GM12878 (cell line): ENCODE results near the gene AGPAT2. TPM values are rescaled to one million over a fixed set of nuclear protein-coding genes. Genes with fewer than 3 reads are reported as not detected.

Source experiments
- ATAC-seq: fragments of 200-7000 bp; cut with Tn5 transposase; 3 replicates; pipeline ENCODE4 v1.9.1; 2020; ENCODE audit warnings: mild to moderate bottlenecking, moderate library complexity
- BruUV-seq: library from RNA; stranded (reverse); fragments of 400-500 nt; replicated peaks from 2 replicates; lab custom pipeline; 2021; lab: Mats Ljungman, UMichigan
- CTCF ChIA-PET: fragments of 300-600 bp; sonication (Branson Sonifier 250); formaldehyde crosslinking; extraction: SDS; loops from one replicate; lab custom pipeline; 2021; ENCODE audit warnings: inconsistent platforms; lab: Yijun Ruan, JAX
- POLR2A ChIA-PET: fragments of 350-600 bp; formaldehyde crosslinking; extraction: SDS; loops from one replicate; lab custom pipeline; 2021; ENCODE audit warnings: inconsistent platforms; lab: Charles Lee
- RAD21 ChIA-PET: fragments of 300-600 bp; sonication (Branson Sonifier 250); formaldehyde crosslinking; loops from one replicate; lab custom pipeline; 2023; ENCODE audit warnings: antibody characterized with exemption; ENCODE audit not compliant: unreplicated experiment; lab: Charles Lee
- SMC1A ChIA-PET: fragments of 300-600 bp; sonication (Branson Sonifier 250); formaldehyde crosslinking; loops from one replicate; lab custom pipeline; 2023; ENCODE audit not compliant: unreplicated experiment, uncharacterized antibody; lab: Charles Lee
- DNase-seq: peaks from one replicate; pipeline ENCODE4 v3.0.0-alpha.2; 2011; ENCODE audit warnings: low read depth, low spot score
- FAIRE-seq: peaks from 3 replicates; lab custom pipeline; 2011; peaks lifted over from hg19 to GRCh38; lab: Jason Lieb, UNC
- H2AFZ ChIP-seq: 2 replicates; pipeline ENCODE4 v1.6.0; 2011; ENCODE audit warnings: low read depth, low read length, control low read depth; ENCODE audit not compliant: control insufficient read depth
- H3K27ac ChIP-seq: 2 replicates; pipeline ENCODE4 v1.5.1; 2011; ENCODE audit warnings: control low read depth; ENCODE audit not compliant: control insufficient read depth, insufficient read depth
- H3K27me3 ChIP-seq, 2 experiments: replicated peaks in 1 of 2; 2 replicates each; pipeline versions ENCODE4 v1.6.0 to v1.6.1; 2011; ENCODE audit warnings: low read length in 1 of 2; ENCODE audit not compliant: control insufficient read depth in 2 of 2, insufficient read depth in 2 of 2
- H3K36me3 ChIP-seq, 2 experiments: 2 replicates each; pipeline ENCODE4 v1.5.1; 2011; ENCODE audit warnings: low read length in 1 of 2; ENCODE audit not compliant: control insufficient read depth in 2 of 2, insufficient read depth in 2 of 2
- H3K4me1 ChIP-seq: 2 replicates; pipeline ENCODE4 v1.6.1; 2011; ENCODE audit warnings: mild to moderate bottlenecking, low read length, moderate library complexity, mixed read lengths; ENCODE audit not compliant: control insufficient read depth, insufficient read depth
- H3K4me2 ChIP-seq: 2 replicates; pipeline ENCODE4 v1.6.0; 2011; ENCODE audit warnings: control low read depth; ENCODE audit not compliant: control insufficient read depth, insufficient read depth
- H3K4me3 ChIP-seq: fragments of 200-600 bp; sonication (generic); 2 replicates; pipeline ENCODE4 v1.5.1; 2016
- H3K79me2 ChIP-seq: 2 replicates; pipeline ENCODE4 v1.6.0; 2011; ENCODE audit warnings: low read length; ENCODE audit not compliant: control insufficient read depth, insufficient read depth
- H3K9ac ChIP-seq: 2 replicates; pipeline ENCODE4 v1.8.0; 2011; ENCODE audit warnings: low read length, control low read depth, mixed read lengths; ENCODE audit not compliant: control insufficient read depth, insufficient read depth
- H3K9me3 ChIP-seq: replicated peaks from 3 replicates; pipeline ENCODE4 v1.5.1; 2011; ENCODE audit warnings: mild to moderate bottlenecking, low read length; ENCODE audit not compliant: control insufficient read depth, insufficient read depth
- H4K20me1 ChIP-seq: 2 replicates; pipeline ENCODE4 v1.6.0; 2011; ENCODE audit not compliant: control insufficient read depth, insufficient read depth
- BRCA1 ChIP-seq: IDR thresholded peaks from 2 replicates; pipeline ENCODE4 v1.6.1; 2011; ENCODE audit warnings: low read depth, low read length, improper control_type of control experiment
- CHD4 ChIP-seq: fragments of 200-600 bp; sonication (generic); IDR thresholded peaks from 2 replicates; pipeline ENCODE4 v1.6.1; 2016; ENCODE audit warnings: mild to moderate bottlenecking
- EP300 ChIP-seq, 2 experiments: fragments of 150-350 bp in 1 of 2; IDR thresholded peaks; 2 replicates each; pipeline ENCODE4 v1.6.1; 2011 to 2012; ENCODE audit warnings: low read depth in 2 of 2, low read length in 2 of 2, borderline replicate concordance in 1 of 2, improper control_type of control experiment in 1 of 2, inconsistent platforms in 1 of 2; ENCODE audit not compliant: control insufficient read depth in 1 of 2
- MYB ChIP-seq: fragments of 150-350 bp; IDR thresholded peaks from 2 replicates; pipeline ENCODE4 v1.6.1; 2014; ENCODE audit warnings: mild to moderate bottlenecking, low read depth, low read length, borderline replicate concordance
- RB1 ChIP-seq: fragments of 450-650 bp; formaldehyde crosslinking; IDR thresholded peaks from 2 replicates; pipeline ENCODE4 v1.6.1; 2017; ENCODE audit warnings: mild to moderate bottlenecking, borderline replicate concordance
- RCOR1 ChIP-seq: conservative IDR thresholded peaks from 2 replicates; pipeline ENCODE4 v1.6.1; 2012; ENCODE audit warnings: low read depth, low read length, improper control_type of control experiment
- RFX5 ChIP-seq: IDR thresholded peaks from 2 replicates; pipeline ENCODE4 v1.6.1; 2011; ENCODE audit warnings: low read depth, low read length, improper control_type of control experiment
- SIX5 ChIP-seq: IDR thresholded peaks from 2 replicates; pipeline ENCODE4 v1.6.1; 2011; ENCODE audit warnings: mild to moderate bottlenecking, low read depth, low read length, moderate library complexity; ENCODE audit not compliant: severe bottlenecking
- TCF3 ChIP-seq: IDR thresholded peaks from 2 replicates; pipeline ENCODE4 v1.6.1; 2012; ENCODE audit warnings: low read depth, mild to moderate bottlenecking, low read length, borderline replicate concordance; ENCODE audit not compliant: insufficient read depth
- WGBS: methylation state at CpG from one replicate; pipeline ENCODE4 v1.1.6; 2016; ENCODE audit warnings: low lambda C conversion rate; ENCODE audit not compliant: insufficient replicate concordance, insufficient coverage; ENCODE audit errors: missing lambda C conversion rate; 5-methylcytosine and 5-hydroxymethylcytosine counted together
- in situ Hi-C: fragments of 300-500 bp; cut with MboI; formaldehyde crosslinking; loops from 9 replicates; pipeline ENCODE4 v1.14.3; 2018; ENCODE audit warnings: mixed read lengths
- intact Hi-C: fragments of 100-400 bp; cut with micrococcal nuclease; formaldehyde crosslinking; loops from one replicate; pipeline ENCODE4 v1.14.2; 2022; ENCODE audit not compliant: unreplicated experiment
- polyA plus RNA-seq, 11 experiments: library from polyadenylated mRNA; depleted of rRNA in 4 of 11; unstranded in 6 of 11; stranded (reverse) in 5 of 11; fragments of >200 nt; fragmentation: Nextera tagmentation in 4 of 11; fragmentation: Illumina TruSeq in 1 of 11; extraction: Ambion mirVana in 4 of 11; extraction: Trizol in 1 of 11; gene quantifications; 1 replicate in 1 of 11; 2 replicates in 10 of 11; pipeline versions ENCODE4 v1.2.1 to v1.2.3, GENCODE V29; 2011 to 2016; ENCODE audit warnings: inconsistent platforms in 2 of 11, missing spikeins in 2 of 11, low read depth in 1 of 11
- total RNA-seq, 4 experiments: library from RNA; depleted of rRNA in 3 of 4; stranded (reverse); fragments of >200 nt in 3 of 4; fragmentation: Illumina TruSeq in 1 of 4; extraction: Trizol in 1 of 4; gene quantifications; 2 replicates each; pipeline versions ENCODE4 v1.2.1 to v1.2.3, GENCODE V29; 2013 to 2021
- TF ChIP-seq, protein P1 (sequence below): IDR thresholded peaks from 2 replicates; pipeline ENCODE4 v1.6.1; 2011; ENCODE audit warnings: low read depth, mild to moderate bottlenecking, low read length, moderate library complexity, borderline replicate concordance; ENCODE audit errors: extremely low read depth
- TF ChIP-seq, protein P2 (sequence below): fragments of 450-650 bp; formaldehyde crosslinking; IDR thresholded peaks from 2 replicates; pipeline ENCODE4 v1.4.0; 2020; ENCODE audit warnings: mild to moderate bottlenecking, moderate library complexity
- TF ChIP-seq, protein P3 (sequence below), 3 experiments: IDR thresholded peaks in 2 of 3; conservative IDR thresholded peaks in 1 of 3; 2 replicates each; pipeline ENCODE4 v1.5.1; 2011; ENCODE audit warnings: low read depth in 3 of 3, low read length in 3 of 3, mild to moderate bottlenecking in 3 of 3, control low read depth in 2 of 3, moderate library complexity in 2 of 3, inconsistent platforms in 1 of 3, mixed read lengths in 1 of 3; ENCODE audit not compliant: control insufficient read depth in 2 of 3, insufficient read depth in 1 of 3; ENCODE audit errors: extremely low read depth in 1 of 3

AGPAT2 gene
- total and polyA plus RNA-seq, 10 of the 15 experiments (the other 5 are each of a cell fraction or from before 2014, with no cell fraction given): 0.10 to 28.5 (median 18.2) TPM

DNA sequence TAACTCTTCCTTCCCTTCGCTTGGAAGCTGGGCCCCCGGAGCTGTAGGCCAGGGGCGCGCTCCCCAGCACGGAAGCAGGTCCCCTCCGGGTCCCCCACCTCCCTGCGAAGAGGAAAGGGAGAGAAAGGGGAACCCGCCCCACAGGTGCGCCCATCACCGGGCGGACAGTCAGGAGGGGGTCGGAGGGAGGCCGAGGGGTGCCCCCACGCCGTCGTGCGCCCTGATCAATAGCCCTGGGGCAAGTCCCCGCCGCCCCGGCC lies 793 bp downstream of the AGPAT2 start:
- no TSS peak for BruUV-seq
- ATAC-seq (peak; percentile 16), FAIRE-seq (no peak), DNase-seq (no peak)
- ChIA-PET SMC1A (interaction anchor here (1.4 kb wide), 1 partner anchor 41 kb away, joined by 3 read pairs; no protein-coding TSS in a partner anchor), CTCF (interaction anchor here (0.7 to 3.0 kb wide), 7 partner anchors 12 to 42 kb away, joined by 3 to 13 read pairs (median 4); no protein-coding TSS in a partner anchor), POLR2A (interaction anchor here (0.8 kb wide), 1 partner anchor 129 kb away, joined by 3 read pairs; no protein-coding TSS in a partner anchor), RAD21 (no interaction called here)
- Histone ChIP-seq H3K4me1 (peaks cover 16% of the 10 kb centered on the region), H3K79me2 (peaks cover 7% of the 10 kb centered on the region), H3K4me2 (peak overlapping the region; percentile 90), H3K9me3 (no peaks in the 10 kb centered on the region), H3K9ac (peak overlapping the region; percentile 71), H3K27me3 (no peaks in the 10 kb centered on the region), H2AFZ (peak overlapping the region; percentile 82), H3K4me3 (peak overlapping the region; percentile 99), H3K27ac (peak overlapping the region; percentile 55), H4K20me1 (no peaks in the 10 kb centered on the region; the same call in none of the 2 replicates), H3K36me3 (no peaks in the 10 kb centered on the region)
- TF ChIP-seq RB1 (no peak), EP300 (IDR thresholded peaks at IDR 0.05; ENCODE audit: borderline replicate concordance in 1 of 2, control insufficient read depth in 1 of 2, low read depth in 2 of 2, low read length in 2 of 2) (no peak), BRCA1 (no peak), CHD4 (no peak), RFX5 (no peak), MYB (no peak), TCF3 (no peak), RCOR1 (no peak), SIX5 (no peak)
- TF ChIP-seq, protein P1, sequence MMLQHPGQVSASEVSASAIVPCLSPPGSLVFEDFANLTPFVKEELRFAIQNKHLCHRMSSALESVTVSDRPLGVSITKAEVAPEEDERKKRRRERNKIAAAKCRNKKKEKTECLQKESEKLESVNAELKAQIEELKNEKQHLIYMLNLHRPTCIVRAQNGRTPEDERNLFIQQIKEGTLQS: no peak
- TF ChIP-seq, protein P2, sequence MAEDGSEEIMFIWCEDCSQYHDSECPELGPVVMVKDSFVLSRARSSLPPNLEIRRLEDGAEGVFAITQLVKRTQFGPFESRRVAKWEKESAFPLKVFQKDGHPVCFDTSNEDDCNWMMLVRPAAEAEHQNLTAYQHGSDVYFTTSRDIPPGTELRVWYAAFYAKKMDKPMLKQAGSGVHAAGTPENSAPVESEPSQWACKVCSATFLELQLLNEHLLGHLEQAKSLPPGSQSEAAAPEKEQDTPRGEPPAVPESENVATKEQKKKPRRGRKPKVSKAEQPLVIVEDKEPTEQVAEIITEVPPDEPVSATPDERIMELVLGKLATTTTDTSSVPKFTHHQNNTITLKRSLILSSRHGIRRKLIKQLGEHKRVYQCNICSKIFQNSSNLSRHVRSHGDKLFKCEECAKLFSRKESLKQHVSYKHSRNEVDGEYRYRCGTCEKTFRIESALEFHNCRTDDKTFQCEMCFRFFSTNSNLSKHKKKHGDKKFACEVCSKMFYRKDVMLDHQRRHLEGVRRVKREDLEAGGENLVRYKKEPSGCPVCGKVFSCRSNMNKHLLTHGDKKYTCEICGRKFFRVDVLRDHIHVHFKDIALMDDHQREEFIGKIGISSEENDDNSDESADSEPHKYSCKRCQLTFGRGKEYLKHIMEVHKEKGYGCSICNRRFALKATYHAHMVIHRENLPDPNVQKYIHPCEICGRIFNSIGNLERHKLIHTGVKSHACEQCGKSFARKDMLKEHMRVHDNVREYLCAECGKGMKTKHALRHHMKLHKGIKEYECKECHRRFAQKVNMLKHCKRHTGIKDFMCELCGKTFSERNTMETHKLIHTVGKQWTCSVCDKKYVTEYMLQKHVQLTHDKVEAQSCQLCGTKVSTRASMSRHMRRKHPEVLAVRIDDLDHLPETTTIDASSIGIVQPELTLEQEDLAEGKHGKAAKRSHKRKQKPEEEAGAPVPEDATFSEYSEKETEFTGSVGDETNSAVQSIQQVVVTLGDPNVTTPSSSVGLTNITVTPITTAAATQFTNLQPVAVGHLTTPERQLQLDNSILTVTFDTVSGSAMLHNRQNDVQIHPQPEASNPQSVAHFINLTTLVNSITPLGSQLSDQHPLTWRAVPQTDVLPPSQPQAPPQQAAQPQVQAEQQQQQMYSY (CRISPR knock-in tag): no peak
- TF ChIP-seq, protein P3, sequence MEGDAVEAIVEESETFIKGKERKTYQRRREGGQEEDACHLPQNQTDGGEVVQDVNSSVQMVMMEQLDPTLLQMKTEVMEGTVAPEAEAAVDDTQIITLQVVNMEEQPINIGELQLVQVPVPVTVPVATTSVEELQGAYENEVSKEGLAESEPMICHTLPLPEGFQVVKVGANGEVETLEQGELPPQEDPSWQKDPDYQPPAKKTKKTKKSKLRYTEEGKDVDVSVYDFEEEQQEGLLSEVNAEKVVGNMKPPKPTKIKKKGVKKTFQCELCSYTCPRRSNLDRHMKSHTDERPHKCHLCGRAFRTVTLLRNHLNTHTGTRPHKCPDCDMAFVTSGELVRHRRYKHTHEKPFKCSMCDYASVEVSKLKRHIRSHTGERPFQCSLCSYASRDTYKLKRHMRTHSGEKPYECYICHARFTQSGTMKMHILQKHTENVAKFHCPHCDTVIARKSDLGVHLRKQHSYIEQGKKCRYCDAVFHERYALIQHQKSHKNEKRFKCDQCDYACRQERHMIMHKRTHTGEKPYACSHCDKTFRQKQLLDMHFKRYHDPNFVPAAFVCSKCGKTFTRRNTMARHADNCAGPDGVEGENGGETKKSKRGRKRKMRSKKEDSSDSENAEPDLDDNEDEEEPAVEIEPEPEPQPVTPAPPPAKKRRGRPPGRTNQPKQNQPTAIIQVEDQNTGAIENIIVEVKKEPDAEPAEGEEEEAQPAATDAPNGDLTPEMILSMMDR (IDR thresholded peaks at IDR 0.05 in 2 of 3, conservative IDR thresholded peaks at IDR 0.05 in 1 of 3; ENCODE audit: control insufficient read depth in 2 of 3, extremely low read depth in 1 of 3, insufficient read depth in 1 of 3, low read depth in 3 of 3, low read length in 3 of 3): no peak
- intact Hi-C loops (loop anchor here (5.0 kb wide), 1 partner anchor 199 kb away; no protein-coding TSS in a partner anchor), in situ Hi-C loops (no loop called here)
- WGBS: 17% methylated on average over 7 of the region's 20 CpGs
